Natural killer cell treated with Interleukin-12 subunit alpha and Interleukin-12 subunit beta and Interleukin-15 and Interleukin-18, amount 100 ng/mL, for 72 hours (primary cell): Measurements from ENCODE around the gene ABCC1. TPM values are rescaled to one million over a fixed set of nuclear protein-coding genes. Genes with fewer than 3 reads are reported as not detected.

Experiments used
- ATAC-seq, 2 donors: fragments of 150-1000 bp; cut with Tn5 transposase in 1 of 2; sonication (Bioruptor Pico), chemical (Tn5 transposase) in 1 of 2; 2 replicates each; pipeline ENCODE4 v1.10.0; 2021
- DNase-seq: peaks from one replicate; pipeline ENCODE4 v3.0.0; 2022; ENCODE audit warnings: low spot score
- H3K27ac Mint-ChIP-seq, 2 donors: 1 replicate in 1 of 2; 2 replicates in 1 of 2; pipeline ENCODE4 v1.8.0; 2022; ENCODE audit warnings: mixed read lengths in 2 of 2, mild to moderate bottlenecking in 1 of 2, moderate library complexity in 1 of 2
- H3K27me3 Mint-ChIP-seq, 2 donors: 1 replicate in 1 of 2; 2 replicates in 1 of 2; pipeline ENCODE4 v1.8.0; 2022; ENCODE audit warnings: mixed read lengths in 2 of 2
- H3K36me3 Mint-ChIP-seq: one replicate; pipeline ENCODE4 v1.8.0; 2022; ENCODE audit warnings: mixed read lengths
- H3K4me1 Mint-ChIP-seq, 2 donors: 1 replicate in 1 of 2; 2 replicates in 1 of 2; pipeline ENCODE4 v1.8.0; 2022; ENCODE audit warnings: low read depth in 2 of 2, mixed read lengths in 2 of 2, mild to moderate bottlenecking in 1 of 2
- H3K4me3 Mint-ChIP-seq: one replicate; pipeline ENCODE4 v1.8.0; 2022; ENCODE audit warnings: mixed read lengths
- H3K9me3 Mint-ChIP-seq: 2 replicates; pipeline ENCODE4 v1.8.0; 2022; ENCODE audit warnings: mixed read lengths
- total RNA-seq, 2 donors: library from RNA; stranded (reverse); gene quantifications; one replicate each; pipeline ENCODE4 v1.2.3, GENCODE V29; 2022

ABCC1 gene
- total RNA-seq, 2 donors from 2014 or later, result 43.1 to 106 TPM

DNA sequence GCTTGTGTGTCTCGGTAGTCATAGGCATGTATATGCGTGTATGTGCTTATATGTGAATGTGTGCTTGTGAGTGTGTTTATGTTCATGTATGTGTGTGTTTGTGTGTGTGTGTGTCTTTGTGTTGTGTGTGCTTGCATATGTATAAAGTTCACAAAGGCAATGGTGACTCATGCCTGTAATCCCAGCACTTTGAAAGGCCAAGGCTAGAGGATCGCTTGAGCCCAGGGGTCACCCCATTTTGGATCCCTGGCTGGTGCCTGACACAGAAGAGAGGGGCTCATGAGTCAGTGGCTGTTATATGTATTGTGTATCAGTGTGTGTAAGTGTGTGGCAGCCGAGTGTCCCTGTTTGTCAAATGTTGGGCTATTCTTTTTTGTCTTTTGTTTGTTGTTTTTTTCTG is 69.3 kb downstream of the ABCC1 start:
- Mint-ChIP-seq H3K36me3 (peaks cover 26% of the 10 kb centered on the region), H3K4me3 (no peak overlapping the region)

DNA sequence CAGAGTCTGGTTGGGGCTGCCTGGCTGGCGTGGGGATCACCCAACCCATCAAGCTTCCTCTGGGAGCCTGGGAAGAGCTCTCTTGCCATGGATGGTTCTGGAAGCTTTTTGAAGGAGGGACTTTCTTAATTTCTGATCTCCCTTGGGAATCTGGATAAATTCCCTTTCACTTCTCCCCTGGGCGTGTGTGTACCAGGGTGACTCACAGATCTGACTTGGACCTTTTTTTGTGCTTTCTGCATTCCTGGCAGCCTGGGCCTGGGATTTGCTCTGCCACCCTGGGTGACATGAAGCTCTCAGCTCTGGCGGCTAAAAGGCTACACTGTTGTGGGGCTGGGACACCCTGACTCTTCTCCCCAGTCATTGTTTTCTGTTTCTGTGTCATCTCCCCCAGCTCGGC is 70.1 kb downstream of the ABCC1 start:
- Mint-ChIP-seq H3K4me1 (peaks cover 8 to 13% of the 10 kb centered on the region in 2 donors), H3K27ac (no peak overlapping the region), H3K27me3 (no peaks in the 10 kb centered on the region), H3K36me3 (peaks cover 26% of the 10 kb centered on the region), H3K4me3 (no peak overlapping the region), H3K9me3 (no peaks in the 10 kb centered on the region)
- no peak for DNase-seq
- ATAC-seq, result no peak

More for the DNA sequence above, 69.3 kb downstream of the ABCC1 start:
- Mint-ChIP-seq H3K27me3 (no peaks in the 10 kb centered on the region), H3K9me3 (no peaks in the 10 kb centered on the region), H3K4me1 (peaks cover 3 to 6% of the 10 kb centered on the region in 2 donors), H3K27ac (no peak overlapping the region)
- DNase-seq, result no peak
- no peak for ATAC-seq

DNA sequence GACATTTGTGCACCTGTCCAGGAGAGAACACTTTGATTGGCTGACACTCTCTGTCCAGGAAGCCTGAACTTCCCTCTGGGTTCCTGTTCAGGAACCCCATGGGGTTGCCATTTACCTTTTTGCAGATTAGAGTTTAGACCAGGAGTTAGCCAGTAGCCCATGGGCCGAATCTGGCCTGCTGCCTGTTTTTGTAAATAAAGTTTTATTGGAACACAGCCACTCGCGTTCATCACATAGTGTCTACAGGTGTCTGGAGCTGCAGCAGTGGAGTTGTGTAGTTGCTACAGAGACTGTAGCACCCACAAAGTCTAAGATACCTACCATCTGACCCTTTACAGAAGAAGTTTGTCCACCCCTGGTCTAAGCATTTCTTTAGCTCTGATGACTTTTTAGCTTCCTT is 70.9 kb downstream of the ABCC1 start:
- Mint-ChIP-seq H3K9me3 (no peaks in the 10 kb centered on the region), H3K27ac (no peak overlapping the region), H3K4me1 (peaks cover 16 to 21% of the 10 kb centered on the region in 2 donors), H3K27me3 (no peaks in the 10 kb centered on the region), H3K4me3 (no peak overlapping the region), H3K36me3 (peaks cover 26% of the 10 kb centered on the region)
- no peak for ATAC-seq
- DNase-seq, result no peak

DNA sequence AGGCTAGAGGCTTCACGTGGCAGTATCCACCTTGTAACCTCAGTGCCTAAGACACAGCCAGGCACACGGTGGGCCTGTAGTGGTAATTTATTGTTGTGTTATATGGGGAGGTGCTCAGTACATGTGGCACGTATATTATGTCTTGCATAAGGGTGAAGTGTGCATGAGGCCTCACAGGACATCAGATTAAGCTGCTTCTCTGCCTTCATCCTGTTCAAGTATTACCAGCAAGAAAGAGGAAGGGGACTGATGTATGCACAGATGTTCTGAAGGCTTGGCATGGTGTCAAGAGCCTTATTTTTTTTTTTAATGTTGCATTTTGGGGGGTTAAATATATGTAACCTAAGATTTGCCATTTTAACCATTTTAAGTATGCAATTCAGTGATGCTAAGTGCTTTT is 71.6 kb downstream of the ABCC1 start:
- Mint-ChIP-seq H3K4me3 (no peak overlapping the region), H3K27me3 (no peaks in the 10 kb centered on the region), H3K36me3 (peaks cover 26% of the 10 kb centered on the region), H3K4me1 (peaks cover 23 to 28% of the 10 kb centered on the region in 2 donors), H3K27ac (no peak overlapping the region), H3K9me3 (no peaks in the 10 kb centered on the region)
- DNase-seq, result no peak
- ATAC-seq, result no peak

DNA sequence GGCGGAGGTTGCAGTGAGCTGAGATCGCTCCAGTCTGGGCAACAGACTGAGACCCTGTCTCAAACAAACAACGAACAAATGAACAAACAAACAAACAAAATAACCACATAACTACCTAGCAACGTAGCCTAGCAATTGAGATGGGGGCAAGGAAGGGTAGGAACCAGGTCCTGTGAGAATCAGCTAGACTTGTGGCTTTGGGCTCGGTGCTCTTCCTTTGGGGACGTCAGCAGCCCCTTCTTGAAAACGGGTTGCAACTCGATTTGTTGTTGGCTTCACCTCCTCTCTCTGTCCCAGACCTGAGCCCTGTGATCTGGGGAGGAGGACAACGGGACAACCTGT is 72.2 kb downstream of the ABCC1 start:
- Mint-ChIP-seq H3K36me3 (peaks cover 20% of the 10 kb centered on the region), H3K27ac (no peak overlapping the region), H3K4me3 (no peak overlapping the region), H3K9me3 (no peaks in the 10 kb centered on the region), H3K4me1 (peaks cover 22 to 25% of the 10 kb centered on the region in 2 donors), H3K27me3 (no peaks in the 10 kb centered on the region)
- ATAC-seq (no peak), DNase-seq (no peak)

DNA sequence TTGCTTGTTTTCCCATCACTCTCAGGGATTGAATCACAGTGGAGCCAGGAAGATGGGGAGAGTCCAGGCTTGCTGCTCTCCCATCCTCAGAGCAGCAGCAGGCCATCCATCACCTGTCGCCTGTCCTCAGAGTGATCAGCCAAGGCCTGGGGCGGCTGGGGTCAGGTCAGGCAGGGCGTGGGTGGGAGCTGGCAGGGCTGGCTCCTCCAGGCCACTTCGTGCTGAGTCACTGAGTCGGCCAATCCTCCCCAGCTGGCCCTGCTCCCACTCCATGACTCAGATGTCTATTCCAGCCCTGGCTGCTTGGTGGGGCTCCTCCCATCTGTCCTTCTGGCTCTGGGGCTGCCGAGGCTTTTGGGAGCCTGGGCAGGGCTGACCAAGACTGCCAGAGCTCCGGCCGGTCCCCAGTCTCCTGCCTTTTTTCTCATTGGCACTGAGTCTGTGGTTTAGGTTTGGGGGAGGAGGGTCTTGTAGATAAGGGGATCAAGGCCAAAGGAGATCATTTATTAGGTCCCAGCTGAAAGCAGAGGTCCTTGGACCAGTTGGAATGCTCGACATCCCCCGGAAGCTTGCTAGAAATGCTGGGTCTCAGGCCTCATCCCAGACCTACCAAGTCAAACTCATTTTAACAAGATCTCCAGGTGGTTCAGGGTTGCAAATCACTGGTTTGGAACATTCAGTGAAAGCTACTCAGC is 72.7 kb downstream of the ABCC1 start:
- ATAC-seq (no peak), DNase-seq (no peak)
- Mint-ChIP-seq H3K27ac (peak overlapping the region in 1 of 2 donors; percentile 17), H3K36me3 (peaks cover 19% of the 10 kb centered on the region), H3K4me1 (peaks cover 22 to 24% of the 10 kb centered on the region in 2 donors), H3K9me3 (no peaks in the 10 kb centered on the region), H3K4me3 (no peak overlapping the region), H3K27me3 (no peaks in the 10 kb centered on the region)

DNA sequence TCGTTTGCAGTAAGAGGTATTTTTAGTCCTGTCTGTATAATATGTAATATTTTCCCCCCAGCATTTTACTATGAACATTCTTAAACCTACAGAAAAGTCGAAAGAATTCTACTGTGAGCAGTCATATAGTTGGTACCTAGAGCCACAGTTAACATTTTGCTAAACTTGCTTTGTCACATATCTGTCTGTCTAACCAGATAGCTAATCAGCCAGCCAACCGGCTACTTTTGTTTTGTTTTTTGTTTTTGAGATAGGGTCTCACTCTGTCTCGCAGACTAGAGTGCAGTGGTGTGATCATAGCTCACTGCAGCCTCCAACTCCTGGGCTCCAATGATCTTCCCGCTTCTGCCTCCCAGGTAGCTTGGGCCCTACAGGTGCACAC is 73.3 kb downstream of the ABCC1 start:
- Mint-ChIP-seq H3K36me3 (peaks cover 19% of the 10 kb centered on the region), H3K9me3 (no peaks in the 10 kb centered on the region), H3K27me3 (no peaks in the 10 kb centered on the region), H3K27ac (peak overlapping the region in 1 of 2 donors; percentile 17), H3K4me1 (peaks cover 25 to 30% of the 10 kb centered on the region in 2 donors), H3K4me3 (no peak overlapping the region)
- no peak for ATAC-seq
- no peak for DNase-seq

DNA sequence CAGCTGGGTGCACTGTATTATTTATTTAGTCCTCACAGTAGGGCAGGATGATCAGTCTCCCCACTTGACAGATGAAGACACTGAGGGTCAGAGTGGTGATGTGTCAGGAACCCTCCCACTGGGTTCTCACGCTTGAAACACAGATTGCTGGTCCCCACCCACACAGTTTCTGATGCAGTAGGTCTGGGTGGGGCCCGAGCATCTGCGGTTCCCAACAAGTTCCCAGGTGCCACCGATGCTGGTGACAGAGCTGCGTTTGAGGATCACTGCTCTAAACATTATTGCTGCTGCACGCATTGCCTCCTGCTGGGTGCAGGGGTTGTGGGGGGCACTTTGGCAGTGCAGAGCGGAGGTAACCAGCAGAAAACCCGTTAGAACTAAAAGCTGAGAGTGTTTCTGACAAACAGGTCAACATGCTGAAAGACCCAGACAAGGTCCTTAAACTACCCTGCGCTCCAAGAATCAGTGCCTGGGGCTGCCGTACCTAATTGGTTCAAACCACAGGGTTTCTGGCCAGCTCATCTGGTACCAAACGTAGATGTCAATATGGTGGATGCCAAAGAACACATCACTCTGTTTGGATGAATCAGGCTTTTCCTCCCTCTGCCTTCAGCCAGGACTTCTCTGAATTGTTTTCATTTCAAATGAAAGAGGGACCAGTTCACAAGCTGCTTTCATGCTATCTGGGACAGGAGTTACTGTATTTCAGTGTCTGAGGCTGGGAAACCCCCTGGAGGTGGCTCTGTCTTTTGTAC is 76.0 kb downstream of the ABCC1 start:
- DNase-seq (no peak), ATAC-seq (peak; percentile 43 to 59)
- Mint-ChIP-seq H3K9me3 (no peaks in the 10 kb centered on the region), H3K4me1 (peaks cover 35 to 43% of the 10 kb centered on the region in 2 donors), H3K4me3 (peak overlapping the region; percentile 16), H3K27ac (peak overlapping the region; percentile 49 to 50), H3K27me3 (no peaks in the 10 kb centered on the region), H3K36me3 (peaks cover 7% of the 10 kb centered on the region)

DNA sequence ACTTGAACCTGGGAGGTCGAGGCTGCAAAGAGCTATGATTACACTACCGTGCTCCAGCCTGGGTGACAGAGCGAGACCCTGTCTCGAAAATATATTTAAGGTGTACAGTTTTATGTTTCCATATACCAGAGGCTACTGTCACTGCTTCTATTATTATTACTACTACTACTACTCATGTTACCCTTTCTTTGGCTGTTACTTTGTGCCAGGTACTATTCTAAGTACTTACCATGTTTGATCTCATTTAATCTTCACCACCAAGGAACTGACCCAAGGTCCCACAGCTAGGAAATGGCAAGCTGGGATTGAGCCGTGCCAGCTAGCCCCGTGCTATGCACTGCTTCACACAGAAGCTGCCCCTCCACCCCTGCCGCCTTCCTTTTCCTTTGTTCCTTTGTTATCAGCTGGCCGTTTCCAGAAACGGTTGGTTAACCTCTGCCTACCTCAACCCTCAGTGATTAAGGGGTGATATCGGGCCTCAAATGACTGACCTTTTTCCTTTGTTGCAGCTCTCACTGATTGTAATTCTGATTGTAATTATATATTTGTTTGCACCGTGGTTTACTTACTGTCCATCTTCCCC is 78.4 kb downstream of the ABCC1 start:
- ATAC-seq, result no peak
- H3K27me3 Mint-ChIP-seq, result no peaks in the 10 kb centered on the region
- peak overlapping the region; percentile 24 to 59 for H3K27ac Mint-ChIP-seq
- H3K4me1 Mint-ChIP-seq, result peaks cover 45 to 50% of the 10 kb centered on the region in 2 donors
- no peak for DNase-seq
- H3K9me3 Mint-ChIP-seq, result no peaks in the 10 kb centered on the region
- H3K4me3 Mint-ChIP-seq, result peak overlapping the region; percentile 48
- no peaks in the 10 kb centered on the region for H3K36me3 Mint-ChIP-seq

DNA sequence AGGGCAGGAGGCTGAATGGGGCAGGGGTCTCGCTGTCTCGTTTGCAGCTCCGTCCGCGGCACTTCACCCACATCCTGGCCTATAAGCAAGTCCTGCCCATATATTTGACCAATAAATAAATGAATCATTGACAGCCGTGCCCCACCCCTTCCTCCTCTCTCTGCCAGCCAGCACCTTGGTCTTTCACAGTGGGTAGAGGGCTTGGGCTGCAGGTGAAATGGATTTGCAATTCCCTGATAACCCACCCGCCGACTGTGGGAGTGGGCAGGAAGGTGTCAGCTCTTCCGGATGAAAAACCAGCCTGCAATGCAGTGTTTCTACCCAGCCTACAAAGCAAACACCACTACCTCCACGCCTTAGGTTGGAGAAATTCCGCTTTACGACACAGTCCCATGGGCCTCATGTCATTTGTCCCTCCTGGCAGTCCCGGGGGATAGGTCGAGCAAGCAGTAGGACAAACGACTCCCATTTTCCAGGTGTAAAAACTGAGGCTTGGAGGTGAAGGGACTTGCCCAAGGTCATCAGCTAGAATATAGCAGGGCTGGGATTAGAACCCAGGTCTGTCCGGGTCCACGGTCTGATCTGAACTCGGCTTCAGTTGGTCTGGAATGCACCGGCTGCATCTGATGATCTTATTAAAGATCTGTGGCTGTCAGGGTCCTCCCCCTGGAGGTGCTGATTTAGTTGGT is 79.0 kb downstream of the ABCC1 start:
- Mint-ChIP-seq H3K27me3 (no peaks in the 10 kb centered on the region), H3K27ac (peak overlapping the region; percentile 24 to 59), H3K4me1 (peaks cover 51 to 56% of the 10 kb centered on the region in 2 donors), H3K9me3 (no peaks in the 10 kb centered on the region), H3K36me3 (no peaks in the 10 kb centered on the region), H3K4me3 (peak overlapping the region; percentile 48)
- ATAC-seq (no peak), DNase-seq (no peak)

DNA sequence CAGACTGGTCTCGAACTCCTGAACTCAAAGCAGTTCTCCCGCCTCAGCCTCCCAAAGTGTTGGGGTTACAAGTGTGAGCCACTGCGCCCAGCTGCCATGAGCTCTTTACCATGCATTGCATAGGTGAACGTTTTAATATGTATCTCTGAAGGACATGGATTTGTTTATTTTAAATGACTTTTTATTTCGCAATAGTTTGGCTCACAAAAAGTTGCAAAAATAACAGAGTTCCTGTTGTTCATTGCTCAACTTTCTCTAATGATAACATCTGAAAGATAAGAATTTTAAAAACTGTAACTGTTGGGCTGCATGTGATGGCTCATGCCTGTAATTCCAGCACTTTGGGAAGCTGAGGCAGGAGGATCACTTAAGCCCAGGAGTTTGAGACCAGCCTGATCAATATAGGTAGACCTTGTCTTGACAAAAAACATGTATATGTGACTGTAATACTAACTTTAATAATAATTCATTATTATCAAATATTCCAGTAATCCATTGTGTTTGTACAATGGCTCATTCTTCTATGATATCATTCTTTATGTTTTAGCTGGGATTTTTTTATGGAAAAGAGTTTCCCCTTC is 80.1 kb downstream of the ABCC1 start:
- H3K27me3 Mint-ChIP-seq, result no peaks in the 10 kb centered on the region
- H3K9me3 Mint-ChIP-seq, result no peaks in the 10 kb centered on the region
- no peak for ATAC-seq
- H3K36me3 Mint-ChIP-seq, result no peaks in the 10 kb centered on the region
- peaks cover 50 to 55% of the 10 kb centered on the region in 2 donors for H3K4me1 Mint-ChIP-seq
- no peak overlapping the region for H3K4me3 Mint-ChIP-seq
- peak overlapping the region in 1 of 2 donors; percentile 46 for H3K27ac Mint-ChIP-seq
- DNase-seq, result no peak

DNA sequence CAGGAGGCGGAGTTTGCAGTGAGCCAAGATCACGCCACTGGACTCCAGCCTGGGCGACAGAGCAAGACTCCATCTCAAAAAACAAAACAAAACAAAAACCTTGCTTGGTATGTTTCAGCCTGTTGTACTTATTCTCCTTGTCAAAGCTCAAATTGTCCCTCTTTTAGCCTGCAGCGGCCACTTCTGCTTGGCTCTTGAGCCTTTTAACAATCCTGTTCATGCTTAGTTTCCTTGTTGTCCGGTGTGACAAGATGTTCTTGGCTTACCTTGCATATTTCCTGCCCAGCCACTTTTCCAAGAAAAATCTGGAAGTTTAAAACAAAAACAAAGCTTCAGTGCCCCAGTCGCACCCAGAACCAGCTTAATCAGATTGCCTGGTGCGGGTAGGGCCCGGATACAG is 81.0 kb downstream of the ABCC1 start:
- no peaks in the 10 kb centered on the region for H3K27me3 Mint-ChIP-seq
- H3K4me1 Mint-ChIP-seq, result peaks cover 41 to 46% of the 10 kb centered on the region in 2 donors
- no peaks in the 10 kb centered on the region for H3K9me3 Mint-ChIP-seq
- no peak overlapping the region for H3K27ac Mint-ChIP-seq
- ATAC-seq (no peak), DNase-seq (no peak)
- no peaks in the 10 kb centered on the region for H3K36me3 Mint-ChIP-seq
- no peak overlapping the region for H3K4me3 Mint-ChIP-seq

DNA sequence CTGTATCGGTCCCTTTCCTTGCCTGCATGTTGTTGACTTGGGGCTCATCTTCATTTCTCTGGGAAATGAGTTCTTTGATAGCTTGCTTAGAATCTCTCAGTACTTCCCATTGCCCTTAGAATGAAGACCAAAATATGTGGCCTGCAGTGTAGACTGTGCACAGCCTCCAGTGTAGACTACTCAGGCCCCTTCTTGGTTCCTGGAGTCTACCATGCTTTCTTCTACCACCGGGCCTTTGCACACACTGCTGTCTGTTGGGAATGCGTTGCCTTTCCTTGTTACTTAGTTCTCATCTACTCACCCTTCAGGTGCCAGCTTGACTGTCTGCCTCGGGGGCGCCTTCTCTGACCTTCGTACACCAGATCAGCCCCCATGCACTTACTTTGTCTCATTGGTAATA is 82.0 kb downstream of the ABCC1 start:
- no peaks in the 10 kb centered on the region for H3K36me3 Mint-ChIP-seq
- H3K27me3 Mint-ChIP-seq, result no peaks in the 10 kb centered on the region
- ATAC-seq (no peak), DNase-seq (no peak)
- H3K4me1 Mint-ChIP-seq, result peaks cover 33 to 39% of the 10 kb centered on the region in 2 donors
- H3K9me3 Mint-ChIP-seq, result no peaks in the 10 kb centered on the region
- H3K27ac Mint-ChIP-seq, result no peak overlapping the region
- H3K4me3 Mint-ChIP-seq, result no peak overlapping the region
